Smooth muscle cell (in vitro differentiated cells): ENCODE results near the gene FOXP1. TPM values are rescaled to one million over a fixed set of nuclear protein-coding genes. Genes with fewer than 3 reads are reported as not detected.
A peak's percentile ranks its signal among the peaks of the same experiment; 100 is the strongest.

ENCODE experiments used
- DNase-seq: peaks from one replicate; lab custom pipeline; 2025; ENCODE audit not compliant: unreplicated experiment; lab: John Stamatoyannopoulos, UW
- H2AFZ ChIP-seq: fragments of 200-600 bp; sonication (generic); 2 replicates; pipeline ENCODE4 v1.6.0; 2016; ENCODE audit warnings: antibody characterized with exemption, low read depth, mild to moderate bottlenecking
- H3F3A ChIP-seq: fragments of 200-600 bp; sonication (generic); 2 replicates; pipeline ENCODE4 v1.6.0; 2017; ENCODE audit warnings: antibody characterized with exemption, low read depth
- H3K27ac ChIP-seq: fragments of 200-600 bp; sonication (generic); 2 replicates; pipeline ENCODE4 v1.5.1; 2016; ENCODE audit warnings: low read depth, mild to moderate bottlenecking
- H3K27me3 ChIP-seq: fragments of 200-600 bp; sonication (generic); 2 replicates; pipeline ENCODE4 v1.6.1; 2016; ENCODE audit warnings: low read depth, mild to moderate bottlenecking
- H3K36me3 ChIP-seq: fragments of 200-600 bp; sonication (generic); 2 replicates; pipeline ENCODE4 v1.5.1; 2016; ENCODE audit warnings: low read depth
- H3K4me1 ChIP-seq: fragments of 200-600 bp; sonication (generic); 2 replicates; pipeline ENCODE4 v1.5.1; 2016; ENCODE audit warnings: low read depth
- H3K4me2 ChIP-seq: fragments of 200-600 bp; sonication (generic); 2 replicates; pipeline ENCODE4 v1.6.0; 2016; ENCODE audit warnings: mild to moderate bottlenecking
- H3K4me3 ChIP-seq: fragments of 200-600 bp; sonication (generic); 2 replicates; pipeline ENCODE4 v1.5.1; 2016; ENCODE audit warnings: mild to moderate bottlenecking
- H3K79me2 ChIP-seq: fragments of 200-600 bp; sonication (generic); 2 replicates; pipeline ENCODE4 v1.6.0; 2016; ENCODE audit warnings: low read depth, mild to moderate bottlenecking
- H3K9ac ChIP-seq: fragments of 200-600 bp; sonication (generic); 2 replicates; pipeline ENCODE4 v1.6.0; 2016; ENCODE audit warnings: low read depth
- H3K9me3 ChIP-seq: fragments of 200-600 bp; sonication (generic); replicated peaks from 2 replicates; pipeline ENCODE4 v1.5.1; 2016; ENCODE audit warnings: low read depth
- H4K20me1 ChIP-seq: fragments of 200-600 bp; sonication (generic); 2 replicates; pipeline ENCODE4 v1.6.0; 2016; ENCODE audit warnings: low read depth
- CTCF ChIP-seq: fragments of 200-600 bp; sonication (generic); IDR thresholded peaks from 2 replicates; pipeline ENCODE4 v1.5.1; 2017; ENCODE audit warnings: borderline replicate concordance, mild to moderate bottlenecking, antibody characterized with exemption; ENCODE audit not compliant: insufficient read depth, poor library complexity, severe bottlenecking
- whole genome bisulfite sequencing: methylation state at CpG from one replicate; pipeline ENCODE4 v1.1.7; 2016; ENCODE audit warnings: low lambda C conversion rate; 5-methylcytosine and 5-hydroxymethylcytosine counted together
- polyA plus RNA-seq: library from polyadenylated mRNA; unstranded; fragments of >200 nt; fragmentation: Nextera tagmentation; extraction: Ambion mirVana; gene quantifications from 2 replicates; pipeline ENCODE4 v1.2.1, GENCODE V29; 2016
- total RNA-seq: library from RNA; depleted of rRNA; stranded (reverse); fragments of >200 nt; gene quantifications from 2 replicates; pipeline ENCODE4 v1.2.3, GENCODE V29; 2014

Gene FOXP1
- total and polyA plus RNA-seq, 2 experiments from 2014 or later = 40.9 to 68.0 TPM

GRCh38 chr3:71111784-71112440 is 471.6 kb downstream of the FOXP1 start:
- H3K9me3 ChIP-seq = no peaks in the 10 kb centered on the region
- H3F3A ChIP-seq = peaks cover 6% of the 10 kb centered on the region
- H3K27me3 ChIP-seq = no peaks in the 10 kb centered on the region
- TF ChIP-seq CTCF = no peak
- H3K27ac ChIP-seq = peak overlapping the region; percentile 7
- no peak overlapping the region for H2AFZ ChIP-seq
- H3K79me2 ChIP-seq = peaks cover 4% of the 10 kb centered on the region
- no peak for DNase-seq
- 59% methylated on average over 6 of the region's 6 CpGs for WGBS
- H3K4me1 ChIP-seq = peaks cover 5% of the 10 kb centered on the region
- H3K36me3 ChIP-seq = no peaks in the 10 kb centered on the region
- no peak overlapping the region for H3K4me3 ChIP-seq
- H3K4me2 ChIP-seq = no peak overlapping the region
- no peak overlapping the region for H3K9ac ChIP-seq
- peaks cover 6% of the 10 kb centered on the region for H4K20me1 ChIP-seq

- Histone ChIP-seq H3K4me3 (no peak overlapping the region), H3K79me2 (peaks cover 5% of the 10 kb centered on the region), H3K4me2 (no peak overlapping the region), H3K27ac (peak overlapping the region; percentile 89), H2AFZ (no peak overlapping the region), H3K9ac (peak overlapping the region; percentile 76), H3K9me3 (no peaks in the 10 kb centered on the region), H3K4me1 (peaks cover 5% of the 10 kb centered on the region), H3K27me3 (no peaks in the 10 kb centered on the region), H3F3A (peaks cover 6% of the 10 kb centered on the region), H3K36me3 (no peaks in the 10 kb centered on the region), H4K20me1 (peaks cover 6% of the 10 kb centered on the region)
- no peak for TF ChIP-seq CTCF
- DNase-seq = no peak
- WGBS = 96% methylated on average over 8 of the region's 8 CpGs
These were observed 472.9 kb downstream of the FOXP1 start for GRCh38 chr3:71110385-71111222.

GRCh38 chr3:71109977-71110285 is 473.6 kb downstream of the FOXP1 start:
- Histone ChIP-seq H3K4me2 (peak overlapping the region; percentile 80), H2AFZ (no peak overlapping the region), H3K79me2 (peaks cover 5% of the 10 kb centered on the region), H3K9me3 (no peaks in the 10 kb centered on the region), H3K36me3 (no peaks in the 10 kb centered on the region), H3K27me3 (no peaks in the 10 kb centered on the region), H4K20me1 (peaks cover 5% of the 10 kb centered on the region), H3F3A (peaks cover 6% of the 10 kb centered on the region), H3K4me3 (no peak overlapping the region), H3K27ac (peak overlapping the region; percentile 89), H3K4me1 (peaks cover 5% of the 10 kb centered on the region), H3K9ac (peak overlapping the region; percentile 76)
- 84% methylated on average over 3 of the region's 3 CpGs for WGBS
- DNase-seq = no peak
- no peak for TF ChIP-seq CTCF
